ENCODE results near the gene MT1X. TPM values are rescaled to one million over a fixed set of nuclear protein-coding genes. Genes with fewer than 3 reads are reported as not detected.
A peak's percentile ranks its signal among the peaks of the same experiment; 100 is the strongest.

MT1X gene
- total RNA-seq, 2 experiments from 2014 or later, result 17.1 to 21.2 TPM

GRCh38 chr16:56709443-56710040, 27.3 kb downstream of the MT1X start:
- no peaks in the 10 kb centered on the region for H3K9me2 ChIP-seq (ENCODE audit: insufficient read depth, low read length)
- peaks cover 23% of the 10 kb centered on the region for H3K4me1 ChIP-seq (ENCODE audit: insufficient read depth, low read length, poor library complexity, severe bottlenecking)
- ChIA-PET CTCF (ENCODE audit: unreplicated experiment) (no interaction called here), POLR2A (interaction anchor here (1.0 to 2.9 kb wide), 2 partner anchors 19 kb away, joined by 3 to 9 read pairs; no protein-coding TSS in a partner anchor)
- no peak for DNase-seq (ENCODE audit: low spot score)
- intact Hi-C loops (cut with micrococcal nuclease; ENCODE audit: unreplicated experiment), result no loop called here
- H2AFZ ChIP-seq (ENCODE audit: low read length), result peak overlapping the region; percentile 91
- no peaks in the 10 kb centered on the region for H3K79me2 ChIP-seq (ENCODE audit: insufficient read depth, low read depth, low read length)
- BruUV-seq (replicated peaks), result no TSS peak
- no peaks in the 10 kb centered on the region for H4K20me1 ChIP-seq (ENCODE audit: insufficient read depth, low read length)
- H3K4me2 ChIP-seq (ENCODE audit: low read length), result peak overlapping the region; percentile 59; the same call in 1 of the 2 replicates
- TF ChIP-seq CTCF (conservative IDR thresholded peaks at IDR 0.05; ENCODE audit: low read length) (no peak), EZH2phosphoT487 (IDR thresholded peaks at IDR 0.05; ENCODE audit: borderline replicate concordance, low read depth, low read length) (no peak)
- H3K4me3 ChIP-seq (ENCODE audit: low read depth, low read length, poor library complexity, severe bottlenecking), result peak overlapping the region; percentile 38
- no peaks in the 10 kb centered on the region for H3K9me3 ChIP-seq (ENCODE audit: low read length)
- no peaks in the 10 kb centered on the region for H3K36me3 ChIP-seq (ENCODE audit: insufficient read depth, low read length)
- peak overlapping the region; percentile 61 for H3K27ac ChIP-seq (ENCODE audit: low read depth, low read length, poor library complexity, severe bottlenecking)

- H3K4me3 ChIP-seq (ENCODE audit: low read depth, low read length, poor library complexity, severe bottlenecking), result no peak overlapping the region
Observed at GRCh38 chr16:56710181-56710737, 28.0 kb downstream of the MT1X start.

More at GRCh38 chr16:56710181-56710737, 28.0 kb downstream of the MT1X start:
- Histone ChIP-seq H3K4me2 (ENCODE audit: low read length) (no peak overlapping the region), H3K79me2 (ENCODE audit: insufficient read depth, low read depth, low read length) (no peaks in the 10 kb centered on the region), H3K27ac (ENCODE audit: low read depth, low read length, poor library complexity, severe bottlenecking) (no peak overlapping the region), H3K9me3 (ENCODE audit: low read length) (no peaks in the 10 kb centered on the region), H2AFZ (ENCODE audit: low read length) (no peak overlapping the region), H3K36me3 (ENCODE audit: insufficient read depth, low read length) (no peaks in the 10 kb centered on the region), H4K20me1 (ENCODE audit: insufficient read depth, low read length) (no peaks in the 10 kb centered on the region), H3K4me1 (ENCODE audit: insufficient read depth, low read length, poor library complexity, severe bottlenecking) (peaks cover 23% of the 10 kb centered on the region), H3K9me2 (ENCODE audit: insufficient read depth, low read length) (no peaks in the 10 kb centered on the region)
- CTCF ChIA-PET (ENCODE audit: unreplicated experiment), result no interaction called here
- POLR2A ChIA-PET, result interaction anchor here (2.9 kb wide), 1 partner anchor 18 kb away, joined by 9 read pairs; no protein-coding TSS in a partner anchor
- intact Hi-C loops (cut with micrococcal nuclease; ENCODE audit: unreplicated experiment), result no loop called here
- no peak for DNase-seq (ENCODE audit: low spot score)
- TF ChIP-seq CTCF (conservative IDR thresholded peaks at IDR 0.05; ENCODE audit: low read length), result no peak
- no peak for TF ChIP-seq EZH2phosphoT487 (IDR thresholded peaks at IDR 0.05; ENCODE audit: borderline replicate concordance, low read depth, low read length)
- BruUV-seq (replicated peaks), result no TSS peak

Measured in OCI-LY7 (cell line).